Activated B cell treated with CpG ODN at 0.5 μM for 24 hours (primary cell): ENCODE measurements around the gene LATS1. TPM values are rescaled to one million over a fixed set of nuclear protein-coding genes. Genes with fewer than 3 reads are reported as not detected.

Experiments used
- ATAC-seq: fragments of 200-7000 bp; cut with Tn5 transposase; one replicate; pipeline ENCODE4 v1.10.0; 2021; ENCODE audit warnings: low read depth, mild to moderate bottlenecking, moderate library complexity
- CTCF ChIA-PET: fragments of 350-600 bp; sonication (Branson Sonifier 250); formaldehyde crosslinking; loops from one replicate; lab custom pipeline; 2021; ENCODE audit warnings: antibody characterized with exemption; lab: Charles Lee
- POLR2A ChIA-PET: fragments of 350-600 bp; sonication (Branson Sonifier 250); formaldehyde crosslinking; loops from one replicate; lab custom pipeline; 2021; ENCODE audit warnings: antibody characterized with exemption; lab: Charles Lee
- DNase-seq: peaks from one replicate; pipeline ENCODE4 v3.0.0; 2022
- H3K27ac Mint-ChIP-seq: one replicate; pipeline ENCODE4 v1.8.0; 2020; ENCODE audit warnings: mixed read lengths
- H3K27me3 Mint-ChIP-seq: one replicate; pipeline ENCODE4 v1.8.0; 2021; ENCODE audit warnings: mixed read lengths
- H3K36me3 Mint-ChIP-seq: one replicate; pipeline ENCODE4 v1.8.0; 2021; ENCODE audit warnings: low read depth, mixed read lengths
- H3K4me1 Mint-ChIP-seq: one replicate; pipeline ENCODE4 v1.8.0; 2021; ENCODE audit warnings: mixed read lengths
- H3K4me3 Mint-ChIP-seq: one replicate; pipeline ENCODE4 v1.8.0; 2020; ENCODE audit warnings: mild to moderate bottlenecking, mixed read lengths
- H3K9me3 Mint-ChIP-seq: one replicate; pipeline ENCODE4 v1.8.0; 2020; ENCODE audit warnings: mixed read lengths
- CTCF ChIP-seq: fragments of 200-600 bp; IDR thresholded peaks from one replicate; pipeline ENCODE4 v1.8.0; 2022; ENCODE audit warnings: antibody characterized with exemption, mild to moderate bottlenecking
- intact Hi-C: fragments of 100-400 bp; cut with micrococcal nuclease; formaldehyde crosslinking; loops from one replicate; pipeline ENCODE4 v1.15.1; 2024
- total RNA-seq: library from RNA; stranded (reverse); gene quantifications from 2 replicates; pipeline ENCODE4 v1.2.3, GENCODE V29; 2022

The LATS1 gene
- total RNA-seq, 1 donor from 2014 or later = 42.0 TPM

GRCh38 chr6:149734915-149735314, 17.0 kb upstream of the LATS1 start:
- no peak overlapping the region for H3K27ac Mint-ChIP-seq
- ChIA-PET CTCF (no interaction called here), POLR2A (no interaction called here)

GRCh38 chr6:149733089-149733720, 15.3 kb upstream of the LATS1 start:
- CTCF ChIA-PET = interaction anchor here (0.7 kb wide), 2 partner anchors 11 to 41 kb away, joined by 3 to 4 read pairs; no protein-coding TSS in a partner anchor
- intact Hi-C loops = no loop called here
- DNase-seq (no peak), ATAC-seq (no peak)
- Mint-ChIP-seq H3K27me3 (no peaks in the 10 kb centered on the region), H3K27ac (no peak overlapping the region), H3K4me1 (peaks cover 7% of the 10 kb centered on the region), H3K36me3 (peaks cover 65% of the 10 kb centered on the region), H3K4me3 (no peak overlapping the region), H3K9me3 (no peaks in the 10 kb centered on the region)
- TF ChIP-seq CTCF = no peak
- POLR2A ChIA-PET = interaction anchor here (0.8 kb wide), 1 partner anchor 660 kb away, joined by 4 read pairs; no protein-coding TSS in a partner anchor

More at GRCh38 chr6:149734915-149735314, 17.0 kb upstream of the LATS1 start:
- no peaks in the 10 kb centered on the region for H3K4me1 Mint-ChIP-seq
- H3K27me3 Mint-ChIP-seq = no peaks in the 10 kb centered on the region
- no peaks in the 10 kb centered on the region for H3K9me3 Mint-ChIP-seq
- peaks cover 65% of the 10 kb centered on the region for H3K36me3 Mint-ChIP-seq
- TF ChIP-seq CTCF = no peak
- no peak for ATAC-seq
- no peak for DNase-seq
- H3K4me3 Mint-ChIP-seq = no peak overlapping the region
- intact Hi-C loops = no loop called here

GRCh38 chr6:149729824-149730223, 11.9 kb upstream of the LATS1 start:
- no peak overlapping the region for H3K4me3 Mint-ChIP-seq
- no peaks in the 10 kb centered on the region for H3K27me3 Mint-ChIP-seq
- H3K4me1 Mint-ChIP-seq = peaks cover 12% of the 10 kb centered on the region
- no peaks in the 10 kb centered on the region for H3K9me3 Mint-ChIP-seq
- H3K27ac Mint-ChIP-seq = no peak overlapping the region
- no peak for ATAC-seq
- DNase-seq = no peak
- peaks cover 71% of the 10 kb centered on the region for H3K36me3 Mint-ChIP-seq
- intact Hi-C loops = loop anchor here (10.0 kb wide), 1 partner anchor 195 kb away; the partner anchor contains the start of gene RAET1G
- POLR2A ChIA-PET = no interaction called here
- CTCF ChIA-PET = no interaction called here
- TF ChIP-seq CTCF = no peak

GRCh38 chr6:149728499-149729234, 10.8 kb upstream of the LATS1 start:
- ATAC-seq (no peak), DNase-seq (no peak)
- H3K4me3 Mint-ChIP-seq = no peak overlapping the region
- H3K27ac Mint-ChIP-seq = peak overlapping the region; percentile 5
- no peaks in the 10 kb centered on the region for H3K27me3 Mint-ChIP-seq
- TF ChIP-seq CTCF = no peak
- H3K4me1 Mint-ChIP-seq = peaks cover 15% of the 10 kb centered on the region
- H3K9me3 Mint-ChIP-seq = no peaks in the 10 kb centered on the region
- H3K36me3 Mint-ChIP-seq = peaks cover 74% of the 10 kb centered on the region
- ChIA-PET CTCF (no interaction called here), POLR2A (interaction anchor here (0.5 kb wide), 1 partner anchor 110 kb away, joined by 3 read pairs; no protein-coding TSS in a partner anchor)
- intact Hi-C loops = loop anchor here (10.0 kb wide), 1 partner anchor 196 kb away; the partner anchor contains the start of gene RAET1G
